HepG2 (cell line): ENCODE data around the gene ANKS1B. TPM values are rescaled to one million over a fixed set of nuclear protein-coding genes. Genes with fewer than 3 reads are reported as not detected.

Experiments
- ATAC-seq: fragments of 200-7000 bp; cut with Tn5 transposase; 3 replicates; pipeline ENCODE4 v1.9.1; 2020; ENCODE audit warnings: mild to moderate bottlenecking, moderate library complexity
- BruUV-seq: library from RNA; stranded (reverse); fragments of 400-500 nt; replicated peaks from 2 replicates; lab custom pipeline; 2021; lab: Mats Ljungman, UMichigan
- CTCF ChIA-PET: fragments of 300-600 bp; formaldehyde crosslinking; extraction: SDS; loops from one replicate; lab custom pipeline; 2021; ENCODE audit warnings: low total read pairs, inconsistent platforms, low intra/inter-chr PET ratio; lab: Yijun Ruan, JAX
- POLR2A ChIA-PET: fragments of 350-600 bp; sonication (Branson Sonifier 250); formaldehyde crosslinking; loops from one replicate; lab custom pipeline; 2020; ENCODE audit warnings: antibody characterized with exemption, inconsistent platforms; lab: Yijun Ruan, JAX
- DNase-seq: peaks from one replicate; pipeline ENCODE4 v3.0.0-alpha.2; 2015; ENCODE audit warnings: low spot score
- FAIRE-seq: peaks from 3 replicates; lab custom pipeline; 2011; peaks lifted over from hg19 to GRCh38; lab: Jason Lieb, UNC
- H2AFZ ChIP-seq: one replicate; pipeline ENCODE4 v1.6.1; 2011; ENCODE audit warnings: low read length, inconsistent platforms
- H3K27ac ChIP-seq: fragments of 300-600 bp; 3 replicates; pipeline ENCODE4 v1.8.0; 2011; ENCODE audit warnings: mixed run types, mild to moderate bottlenecking, mixed read lengths, low read length, inconsistent platforms; ENCODE audit not compliant: insufficient read depth; ENCODE audit errors: extremely low read length
- H3K27me3 ChIP-seq, 2 experiments: fragments of 200-600 bp in 1 of 2; 2 replicates in 1 of 2; 3 replicates in 1 of 2; pipeline versions ENCODE4 v1.6.0 to v1.8.0; 2011; ENCODE audit warnings: low read length in 2 of 2, mild to moderate bottlenecking in 2 of 2, moderate library complexity in 2 of 2, inconsistent platforms in 1 of 2; ENCODE audit not compliant: insufficient read depth in 2 of 2, control insufficient read depth in 1 of 2
- H3K36me3 ChIP-seq, 2 experiments: fragments of 200-600 bp in 1 of 2; replicated peaks in 1 of 2; 2 replicates in 1 of 2; 3 replicates in 1 of 2; pipeline versions ENCODE4 v1.5.1 to v1.8.0; 2011; ENCODE audit warnings: low read length in 2 of 2, inconsistent platforms in 1 of 2; ENCODE audit not compliant: insufficient read depth in 2 of 2, control insufficient read depth in 1 of 2
- H3K4me1 ChIP-seq: 2 replicates; pipeline ENCODE4 v1.5.1; 2012; ENCODE audit warnings: low read length, inconsistent platforms; ENCODE audit not compliant: insufficient read depth
- H3K4me2 ChIP-seq: 2 replicates; pipeline ENCODE4 v1.6.0; 2011; ENCODE audit warnings: low read depth, low read length, inconsistent platforms
- H3K4me3 ChIP-seq, 3 experiments: fragments of 200-600 bp in 1 of 3; sonication (generic), shearing (Covaris generic) in 1 of 3; replicated peaks in 1 of 3; 2 replicates each; pipeline ENCODE4 v1.5.1; 2011 to 2016; ENCODE audit warnings: low read length in 3 of 3, inconsistent platforms in 2 of 3, low read depth in 2 of 3, mild to moderate bottlenecking in 2 of 3, control low read depth in 1 of 3, mixed read lengths in 1 of 3; ENCODE audit not compliant: insufficient read depth in 1 of 3
- H3K79me2 ChIP-seq: one replicate; pipeline ENCODE4 v1.6.1; 2011; ENCODE audit warnings: low read length, inconsistent platforms; ENCODE audit not compliant: insufficient read depth
- H3K9ac ChIP-seq: 2 replicates; pipeline ENCODE4 v1.6.0; 2011; ENCODE audit warnings: mild to moderate bottlenecking, low read depth, low read length, inconsistent platforms; ENCODE audit not compliant: insufficient read depth
- H3K9me3 ChIP-seq: 2 replicates; pipeline ENCODE4 v1.5.1; 2012; ENCODE audit warnings: mild to moderate bottlenecking, low read length
- H4K20me1 ChIP-seq: 2 replicates; pipeline ENCODE4 v1.6.0; 2011; ENCODE audit warnings: inconsistent platforms, mild to moderate bottlenecking, low read length, moderate library complexity; ENCODE audit not compliant: insufficient read depth
- BRF2 ChIP-seq: sonication (generic); formaldehyde crosslinking; IDR thresholded peaks from 2 replicates; pipeline ENCODE4 v1.8.1; 2022; ENCODE audit warnings: mild to moderate bottlenecking, missing genetic modification reagents
- KLF11 ChIP-seq: IDR thresholded peaks from 2 replicates; pipeline ENCODE4 v1.6.1; 2016; ENCODE audit warnings: missing compliant biosample characterization
- NR2F1 ChIP-seq, 2 experiments: fragments of 450-650 bp in 1 of 2; formaldehyde crosslinking in 1 of 2; IDR thresholded peaks; 2 replicates each; pipeline versions ENCODE4 v1.5.0 to v1.6.1; 2016 to 2020; ENCODE audit warnings: mild to moderate bottlenecking in 1 of 2, missing compliant biosample characterization in 1 of 2, missing genetic modification reagents in 1 of 2, moderate library complexity in 1 of 2
- STAT5B ChIP-seq: sonication (generic); formaldehyde crosslinking; IDR thresholded peaks from 2 replicates; pipeline ENCODE4 v1.4.0; 2020; ENCODE audit warnings: missing genetic modification reagents
- TFAP4 ChIP-seq: sonication (generic); IDR thresholded peaks from 2 replicates; pipeline ENCODE4 v1.6.1; 2016; ENCODE audit warnings: low read depth, borderline replicate concordance
- XBP1 ChIP-seq: sonication (generic); formaldehyde crosslinking; IDR thresholded peaks from 2 replicates; pipeline ENCODE4 v1.5.0; 2020; ENCODE audit warnings: missing genetic modification reagents
- ZNF160 ChIP-seq: sonication (generic); formaldehyde crosslinking; IDR thresholded peaks from 2 replicates; pipeline ENCODE4 v1.8.0; 2022; ENCODE audit warnings: mild to moderate bottlenecking, inconsistent platforms, missing genetic modification reagents
- ZNF263 ChIP-seq: sonication (generic); formaldehyde crosslinking; IDR thresholded peaks from 2 replicates; pipeline ENCODE4 v1.4.0; 2020; ENCODE audit warnings: missing genetic modification reagents
- ZNF331 ChIP-seq: sonication (generic); formaldehyde crosslinking; IDR thresholded peaks from 2 replicates; pipeline ENCODE4 v1.4.0; 2020; ENCODE audit warnings: missing genetic modification reagents
- ZNF839 ChIP-seq: sonication (generic); formaldehyde crosslinking; IDR thresholded peaks from 2 replicates; pipeline ENCODE4 v1.4.0; 2020; ENCODE audit warnings: missing genetic modification reagents, mild to moderate bottlenecking, borderline replicate concordance
- ZSCAN31 ChIP-seq: sonication (generic); formaldehyde crosslinking; IDR thresholded peaks from 2 replicates; pipeline ENCODE4 v1.5.0; 2020; ENCODE audit warnings: low read depth, mild to moderate bottlenecking, missing genetic modification reagents
- WGBS: methylation state at CpG from one replicate; pipeline ENCODE4 v1.1.6; 2017; ENCODE audit warnings: low lambda C conversion rate; 5-methylcytosine and 5-hydroxymethylcytosine counted together
- in situ Hi-C: cut with HindIII; loops from 2 replicates; pipeline ENCODE4 v1.10.0; 2017; ENCODE audit warnings: low pct_unique_long_range_greater_than_20kb; ENCODE audit not compliant: extremely low pct_ligation_motif_present
- intact Hi-C: fragments of 100-400 bp; cut with micrococcal nuclease; formaldehyde crosslinking; loops from one replicate; pipeline ENCODE4 v1.10.0; 2022; ENCODE audit not compliant: unreplicated experiment
- polyA plus RNA-seq, 8 experiments: library from polyadenylated mRNA; depleted of rRNA in 3 of 8; stranded (reverse) in 7 of 8; unstranded in 1 of 8; fragments of >200 nt; fragmentation: Illumina TruSeq in 4 of 8; extraction: Trizol in 4 of 8; gene quantifications; 2 replicates each; pipeline versions ENCODE4 v1.2.1 to v1.2.3, GENCODE V29; 2011 to 2016; ENCODE audit warnings: low read depth in 4 of 8, missing spikeins in 1 of 8, mixed read lengths in 1 of 8; ENCODE audit not compliant: insufficient read depth in 1 of 8
- total RNA-seq, 5 experiments: library from RNA; depleted of rRNA; stranded (reverse); fragments of >200 nt; fragmentation: Illumina TruSeq; extraction: Trizol; gene quantifications; 2 replicates each; pipeline ENCODE4 v1.2.3, GENCODE V29; 2016; ENCODE audit warnings: low read depth in 1 of 5

The ANKS1B gene
- total and polyA plus RNA-seq, 2 of the 13 experiments (the other 11 are each of a cell fraction or from before 2014, with no cell fraction given), result 0.15 TPM; not detected in 1

GRCh38 chr12:99454539-99455172, 530.1 kb downstream of the ANKS1B start:
- TF ChIP-seq KLF11 (CRISPR knock-in tag), result no peak
- no peak for TF ChIP-seq ZNF160
- TF ChIP-seq STAT5B (CRISPR knock-in tag), result no peak
- TF ChIP-seq XBP1, result no peak
- no peak for TF ChIP-seq BRF2
- no peak for TF ChIP-seq TFAP4
- no peak for TF ChIP-seq ZNF839 (CRISPR knock-in tag)
- TF ChIP-seq NR2F1 (CRISPR knock-in tag; IDR thresholded peaks at IDR 0.05), result no peak
- no peak for TF ChIP-seq ZSCAN31 (CRISPR knock-in tag)
- no peak for TF ChIP-seq ZNF263 (CRISPR knock-in tag)
- no peak for TF ChIP-seq ZNF331 (CRISPR knock-in tag)
- in situ Hi-C loops, result no loop called here
- H3K27ac ChIP-seq, result no peak overlapping the region

More at GRCh38 chr12:99454539-99455172, 530.1 kb downstream of the ANKS1B start:
- Histone ChIP-seq H3K27me3 (no peaks in the 10 kb centered on the region), H3K36me3 (no peaks in the 10 kb centered on the region), H3K4me2 (no peak overlapping the region), H3K9me3 (no peaks in the 10 kb centered on the region; the same call in 1 of the 2 replicates), H4K20me1 (no peaks in the 10 kb centered on the region), H3K9ac (no peak overlapping the region), H3K4me1 (no peaks in the 10 kb centered on the region), H2AFZ (no peak overlapping the region), H3K79me2 (no peaks in the 10 kb centered on the region), H3K4me3 (no peak overlapping the region)
- ChIA-PET POLR2A (no interaction called here), CTCF (no interaction called here)
- no TSS peak for BruUV-seq
- intact Hi-C loops, result no loop called here
- FAIRE-seq (no peak), ATAC-seq (no peak), DNase-seq (no peak)
- 1% methylated on average over 2 of the region's 2 CpGs for WGBS
